Caco-2 (cell line): Measurements from ENCODE around the gene NAXD. TPM values are rescaled to one million over a fixed set of nuclear protein-coding genes. Genes with fewer than 3 reads are reported as not detected.

ENCODE experiments used
- BruUV-seq: library from RNA; stranded (reverse); fragments of 400-500 nt; replicated peaks from 2 replicates; lab custom pipeline; 2021; lab: Mats Ljungman, UMichigan
- CTCF ChIA-PET: fragments of 300-600 bp; sonication (Branson Sonifier 250); formaldehyde crosslinking; loops from one replicate; lab custom pipeline; 2022; ENCODE audit warnings: antibody characterized with exemption; lab: Charles Lee
- POLR2A ChIA-PET: fragments of 300-600 bp; sonication (Branson Sonifier 250); formaldehyde crosslinking; loops from one replicate; lab custom pipeline; 2022; ENCODE audit warnings: antibody characterized with exemption; lab: Charles Lee
- DNase-seq, 2 experiments: peaks; one replicate each; pipeline versions ENCODE4 v3.0.0 to v3.0.0-alpha.2; 2020 to 2022
- H3K27me3 ChIP-seq: replicated peaks from 2 replicates; pipeline ENCODE4 v1.6.0; 2011; ENCODE audit warnings: low read length; ENCODE audit not compliant: control insufficient read depth, insufficient read depth
- H3K36me3 ChIP-seq: 2 replicates; pipeline ENCODE4 v1.5.1; 2011; ENCODE audit warnings: low read length; ENCODE audit not compliant: control insufficient read depth, insufficient read depth
- H3K4me1 ChIP-seq: fragments of 250-450 bp; sonication (Bioruptor Pico); 2 replicates; pipeline ENCODE4 v1.5.1; 2020; ENCODE audit warnings: mild to moderate bottlenecking
- H3K4me3 ChIP-seq: 2 replicates; pipeline ENCODE4 v1.5.1; 2011; ENCODE audit warnings: low read depth, mild to moderate bottlenecking, control low read depth, low read length
- H3K9me3 ChIP-seq: fragments of 250-450 bp; sonication (Bioruptor Pico); 2 replicates; pipeline ENCODE4 v1.5.1; 2020; ENCODE audit warnings: mild to moderate bottlenecking, moderate library complexity
- H3K27ac Mint-ChIP-seq: one replicate; pipeline ENCODE4 v1.8.0; 2022; ENCODE audit warnings: mixed read lengths; ENCODE audit not compliant: unreplicated experiment
- H3K27me3 Mint-ChIP-seq: one replicate; pipeline ENCODE4 v1.8.0; 2022; ENCODE audit warnings: mixed read lengths; ENCODE audit not compliant: insufficient read depth, unreplicated experiment
- H3K36me3 Mint-ChIP-seq: one replicate; pipeline ENCODE4 v1.8.0; 2022; ENCODE audit warnings: mild to moderate bottlenecking, mixed read lengths; ENCODE audit not compliant: insufficient read depth, unreplicated experiment
- H3K4me1 Mint-ChIP-seq: one replicate; pipeline ENCODE4 v1.8.0; 2022; ENCODE audit warnings: low read depth, mixed read lengths; ENCODE audit not compliant: unreplicated experiment
- H3K4me3 Mint-ChIP-seq: one replicate; pipeline ENCODE4 v1.8.0; 2022; ENCODE audit warnings: mild to moderate bottlenecking, moderate library complexity, mixed read lengths; ENCODE audit not compliant: unreplicated experiment
- H3K9me3 Mint-ChIP-seq: one replicate; pipeline ENCODE4 v1.8.0; 2022; ENCODE audit warnings: mixed read lengths; ENCODE audit not compliant: unreplicated experiment
- intact Hi-C: fragments of 100-400 bp; cut with micrococcal nuclease; formaldehyde crosslinking; loops from one replicate; pipeline ENCODE4 v1.10.0; 2022; ENCODE audit not compliant: unreplicated experiment
- total RNA-seq: library from RNA; stranded (reverse); gene quantifications from 2 replicates; pipeline ENCODE4 v1.2.3, GENCODE V29; 2022
- TF ChIP-seq, protein P1 (sequence below), 2 experiments: fragments of 200-600 bp in 1 of 2; IDR thresholded peaks; 1 replicate in 1 of 2; 2 replicates in 1 of 2; pipeline versions ENCODE4 v1.5.1 to v1.8.0; 2011 to 2022; ENCODE audit warnings: antibody characterized with exemption in 1 of 2, control low read depth in 1 of 2, inconsistent platforms in 1 of 2, low read depth in 1 of 2, low read length in 1 of 2, mild to moderate bottlenecking in 1 of 2, moderate library complexity in 1 of 2; ENCODE audit not compliant: insufficient read depth in 1 of 2, severe bottlenecking in 1 of 2, unreplicated experiment in 1 of 2

NAXD gene
- total RNA-seq, 1 experiment from 2014 or later = 51.5 TPM

DNA sequence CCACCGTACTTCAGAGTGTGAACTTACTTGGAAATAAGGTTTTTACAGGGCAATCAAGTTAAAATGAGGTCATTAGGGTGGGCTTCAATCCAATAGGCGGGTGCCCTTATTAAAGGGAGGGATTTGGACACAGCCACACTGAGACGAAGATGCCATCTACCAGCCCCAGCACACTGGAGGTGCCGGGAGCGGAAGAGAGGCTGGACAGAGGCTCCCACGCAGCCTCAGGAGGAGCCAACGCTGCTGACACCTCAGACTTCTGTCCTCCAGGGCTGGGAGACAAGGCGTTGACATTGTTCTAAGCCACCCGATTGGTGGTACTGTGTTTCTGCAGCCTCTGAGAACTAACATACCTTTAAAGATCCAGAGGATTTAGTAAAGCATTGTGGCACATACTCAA lies 41.2 kb upstream of the NAXD start:
- intact Hi-C loops = no loop called here
- POLR2A ChIA-PET = no interaction called here

DNA sequence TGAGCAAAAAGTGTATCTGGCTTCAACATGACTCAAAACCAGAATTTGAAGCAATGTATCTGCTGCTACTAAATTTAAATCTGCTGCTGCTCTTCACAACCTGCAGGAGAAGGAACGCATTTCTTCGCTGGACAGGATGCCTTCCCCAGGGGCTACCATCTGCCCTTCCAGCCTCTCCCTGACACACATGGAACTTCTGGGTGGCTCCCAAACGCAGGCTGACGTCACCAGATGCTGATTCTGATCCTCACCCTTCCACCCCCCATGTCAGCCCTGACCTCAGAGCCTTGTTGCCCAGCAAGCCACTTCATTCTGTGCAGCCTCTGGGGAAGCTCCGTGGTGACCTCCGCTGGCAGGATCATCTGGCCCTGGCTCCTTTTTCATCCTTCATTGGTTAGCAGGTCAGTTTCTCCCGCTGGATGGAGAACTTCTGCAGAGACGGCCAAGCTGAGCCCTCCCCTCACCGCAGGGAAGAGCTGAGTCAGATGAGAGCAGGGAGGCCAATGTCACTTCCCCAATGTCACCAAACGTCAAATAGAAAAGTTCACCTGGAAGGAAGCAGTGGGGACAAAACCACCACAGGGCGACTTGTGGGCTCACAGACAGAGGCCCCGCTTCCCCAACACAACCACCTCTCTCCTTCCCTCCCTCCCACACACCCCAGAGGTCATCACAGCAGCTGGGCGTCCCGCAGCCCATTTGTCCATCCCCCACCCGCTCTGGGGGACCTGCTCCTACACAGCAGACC lies 39.8 kb upstream of the NAXD start:
- CTCF ChIA-PET = interaction anchor here (0.6 to 1.2 kb wide), 3 partner anchors 23 to 336 kb away, joined by 3 to 8 read pairs (median 4); no protein-coding TSS in a partner anchor

More for the DNA sequence above, 41.2 kb upstream of the NAXD start:
- peaks cover 21% of the 10 kb centered on the region for H3K4me1 Mint-ChIP-seq
- DNase-seq = no peak
- no peaks in the 10 kb centered on the region for H3K9me3 ChIP-seq
- no peak overlapping the region for H3K4me3 Mint-ChIP-seq
- no TSS peak for BruUV-seq
- H3K27ac Mint-ChIP-seq = no peak overlapping the region
- no peaks in the 10 kb centered on the region for H3K9me3 Mint-ChIP-seq
- peaks cover 18% of the 10 kb centered on the region for H3K4me1 ChIP-seq
- TF ChIP-seq, protein P1, sequence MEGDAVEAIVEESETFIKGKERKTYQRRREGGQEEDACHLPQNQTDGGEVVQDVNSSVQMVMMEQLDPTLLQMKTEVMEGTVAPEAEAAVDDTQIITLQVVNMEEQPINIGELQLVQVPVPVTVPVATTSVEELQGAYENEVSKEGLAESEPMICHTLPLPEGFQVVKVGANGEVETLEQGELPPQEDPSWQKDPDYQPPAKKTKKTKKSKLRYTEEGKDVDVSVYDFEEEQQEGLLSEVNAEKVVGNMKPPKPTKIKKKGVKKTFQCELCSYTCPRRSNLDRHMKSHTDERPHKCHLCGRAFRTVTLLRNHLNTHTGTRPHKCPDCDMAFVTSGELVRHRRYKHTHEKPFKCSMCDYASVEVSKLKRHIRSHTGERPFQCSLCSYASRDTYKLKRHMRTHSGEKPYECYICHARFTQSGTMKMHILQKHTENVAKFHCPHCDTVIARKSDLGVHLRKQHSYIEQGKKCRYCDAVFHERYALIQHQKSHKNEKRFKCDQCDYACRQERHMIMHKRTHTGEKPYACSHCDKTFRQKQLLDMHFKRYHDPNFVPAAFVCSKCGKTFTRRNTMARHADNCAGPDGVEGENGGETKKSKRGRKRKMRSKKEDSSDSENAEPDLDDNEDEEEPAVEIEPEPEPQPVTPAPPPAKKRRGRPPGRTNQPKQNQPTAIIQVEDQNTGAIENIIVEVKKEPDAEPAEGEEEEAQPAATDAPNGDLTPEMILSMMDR (IDR thresholded peaks at IDR 0.05; ENCODE audit: insufficient read depth in 1 of 2, low read depth in 1 of 2, low read length in 1 of 2, severe bottlenecking in 1 of 2, unreplicated experiment in 1 of 2) = no peak
- no peaks in the 10 kb centered on the region for H3K27me3 ChIP-seq
- H3K4me3 ChIP-seq = no peak overlapping the region
- CTCF ChIA-PET = interaction anchor here (0.7 to 2.7 kb wide), 2 partner anchors 19 to 118 kb away, joined by 3 to 11 read pairs; no protein-coding TSS in a partner anchor
- no peaks in the 10 kb centered on the region for H3K36me3 ChIP-seq
- no peaks in the 10 kb centered on the region for H3K27me3 Mint-ChIP-seq
- peaks cover 13% of the 10 kb centered on the region for H3K36me3 Mint-ChIP-seq

DNA sequence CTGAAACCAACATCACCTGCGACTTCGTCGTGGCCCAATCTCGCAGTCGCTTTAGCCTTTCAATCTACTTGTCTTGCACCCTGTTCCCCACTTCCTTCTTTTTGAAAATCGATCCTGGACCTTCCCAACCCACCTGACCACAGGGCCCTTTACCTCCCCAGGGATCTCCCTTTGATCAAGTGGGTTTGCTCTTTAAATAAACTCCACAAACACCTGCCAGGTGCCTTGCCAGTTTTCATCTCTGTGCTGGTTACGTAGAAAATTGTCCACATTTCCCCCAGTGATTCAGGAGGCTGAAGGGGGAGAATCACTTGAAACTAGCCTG lies 39.3 kb upstream of the NAXD start:
- DNase-seq = no peak
- ChIA-PET CTCF (interaction anchor here (1.2 kb wide), 1 partner anchor 120 kb away, joined by 8 read pairs; no protein-coding TSS in a partner anchor), POLR2A (no interaction called here)
- TF ChIP-seq, protein P1 (IDR thresholded peaks at IDR 0.05; ENCODE audit: insufficient read depth in 1 of 2, low read depth in 1 of 2, low read length in 1 of 2, severe bottlenecking in 1 of 2, unreplicated experiment in 1 of 2) = no peak
- H3K36me3 ChIP-seq = no peaks in the 10 kb centered on the region
- H3K27me3 ChIP-seq = no peaks in the 10 kb centered on the region
- Mint-ChIP-seq H3K27me3 (no peaks in the 10 kb centered on the region), H3K27ac (no peak overlapping the region), H3K4me3 (no peak overlapping the region), H3K4me1 (peaks cover 21% of the 10 kb centered on the region), H3K9me3 (no peaks in the 10 kb centered on the region), H3K36me3 (peaks cover 13% of the 10 kb centered on the region)
- no peaks in the 10 kb centered on the region for H3K9me3 ChIP-seq
- H3K4me3 ChIP-seq = no peak overlapping the region
- peaks cover 18% of the 10 kb centered on the region for H3K4me1 ChIP-seq
- intact Hi-C loops = loop anchor here (5.0 kb wide), 1 partner anchor 354 kb away; no protein-coding TSS in a partner anchor
- no TSS peak for BruUV-seq

More for the DNA sequence above, 39.8 kb upstream of the NAXD start:
- TF ChIP-seq, protein P1 (IDR thresholded peaks at IDR 0.05; ENCODE audit: insufficient read depth in 1 of 2, low read depth in 1 of 2, low read length in 1 of 2, severe bottlenecking in 1 of 2, unreplicated experiment in 1 of 2) = peak in 1 of 2 experiments; percentile 37
- no peaks in the 10 kb centered on the region for H3K27me3 Mint-ChIP-seq
- Histone ChIP-seq H3K9me3 (no peaks in the 10 kb centered on the region), H3K36me3 (no peaks in the 10 kb centered on the region), H3K4me1 (peaks cover 18% of the 10 kb centered on the region), H3K27me3 (no peaks in the 10 kb centered on the region), H3K4me3 (no peak overlapping the region)
- POLR2A ChIA-PET = no interaction called here
- H3K9me3 Mint-ChIP-seq = no peaks in the 10 kb centered on the region
- BruUV-seq = no TSS peak
- peaks cover 21% of the 10 kb centered on the region for H3K4me1 Mint-ChIP-seq
- peak; percentile 47 to 59 for DNase-seq
- H3K27ac Mint-ChIP-seq = no peak overlapping the region
- no peak overlapping the region for H3K4me3 Mint-ChIP-seq
- intact Hi-C loops = loop anchor here (1.0 to 5.0 kb wide), 2 partner anchors 119 to 353 kb away; no protein-coding TSS in a partner anchor
- H3K36me3 Mint-ChIP-seq = peaks cover 13% of the 10 kb centered on the region
